Measurements from ENCODE around the gene GRAMD1B. TPM values are rescaled to one million over a fixed set of nuclear protein-coding genes. Genes with fewer than 3 reads are reported as not detected.
"Not testable (repeated sequence)": the region's sequence is repeated elsewhere in the genome, so short reads cannot be mapped to it uniquely, and the experiment has no call there.

The GRAMD1B gene
- total and polyA plus RNA-seq, 4 donors = 0.29 to 2.6 (median 1.3) TPM

DNA sequence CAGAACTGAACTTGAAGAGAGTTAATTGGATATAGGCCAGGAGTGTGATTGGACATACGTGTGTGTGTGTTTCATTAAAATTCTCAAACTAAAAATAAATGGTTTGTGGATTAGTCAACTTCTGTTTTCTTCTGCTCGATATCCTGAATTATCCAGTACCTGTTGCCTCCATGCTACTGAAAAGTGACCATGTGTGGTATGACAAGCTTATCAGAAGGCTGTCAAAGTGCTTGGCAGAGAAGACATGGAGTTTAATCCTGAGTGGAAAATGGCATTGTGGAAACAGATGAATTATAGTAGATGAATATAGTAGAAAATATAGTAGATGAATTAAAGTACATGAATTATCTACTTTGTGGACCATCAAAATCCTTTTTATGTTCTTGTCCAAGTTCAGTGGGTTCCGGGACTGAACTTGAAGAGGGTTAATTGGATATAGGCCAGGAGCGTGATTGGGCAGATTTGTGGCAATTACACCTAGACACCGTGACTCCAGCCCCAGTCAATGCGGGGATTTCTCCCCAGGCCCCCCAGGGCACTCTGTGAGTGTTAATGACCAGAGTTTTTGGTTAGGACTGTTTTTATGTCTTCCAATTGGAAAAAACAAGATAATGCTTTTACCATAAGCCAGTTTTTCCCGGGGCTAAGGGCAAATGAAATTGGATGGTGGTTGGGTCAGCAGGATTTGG, 30.1 kb downstream of the GRAMD1B start (continued):
- TF ChIP-seq HNF4G (IDR thresholded peaks at IDR 0.05) = no peak
- no peak for TF ChIP-seq JUND (IDR thresholded peaks at IDR 0.05)
- TF ChIP-seq RAD21 (IDR thresholded peaks at IDR 0.05) = no peak
- TF ChIP-seq, protein P1, sequence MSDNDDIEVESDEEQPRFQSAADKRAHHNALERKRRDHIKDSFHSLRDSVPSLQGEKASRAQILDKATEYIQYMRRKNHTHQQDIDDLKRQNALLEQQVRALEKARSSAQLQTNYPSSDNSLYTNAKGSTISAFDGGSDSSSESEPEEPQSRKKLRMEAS (IDR thresholded peaks at IDR 0.05) = no peak
- TF ChIP-seq EGR1 (IDR thresholded peaks at IDR 0.05; ENCODE audit: low read depth in 2 of 2) = no peak
- TF ChIP-seq, protein P2, sequence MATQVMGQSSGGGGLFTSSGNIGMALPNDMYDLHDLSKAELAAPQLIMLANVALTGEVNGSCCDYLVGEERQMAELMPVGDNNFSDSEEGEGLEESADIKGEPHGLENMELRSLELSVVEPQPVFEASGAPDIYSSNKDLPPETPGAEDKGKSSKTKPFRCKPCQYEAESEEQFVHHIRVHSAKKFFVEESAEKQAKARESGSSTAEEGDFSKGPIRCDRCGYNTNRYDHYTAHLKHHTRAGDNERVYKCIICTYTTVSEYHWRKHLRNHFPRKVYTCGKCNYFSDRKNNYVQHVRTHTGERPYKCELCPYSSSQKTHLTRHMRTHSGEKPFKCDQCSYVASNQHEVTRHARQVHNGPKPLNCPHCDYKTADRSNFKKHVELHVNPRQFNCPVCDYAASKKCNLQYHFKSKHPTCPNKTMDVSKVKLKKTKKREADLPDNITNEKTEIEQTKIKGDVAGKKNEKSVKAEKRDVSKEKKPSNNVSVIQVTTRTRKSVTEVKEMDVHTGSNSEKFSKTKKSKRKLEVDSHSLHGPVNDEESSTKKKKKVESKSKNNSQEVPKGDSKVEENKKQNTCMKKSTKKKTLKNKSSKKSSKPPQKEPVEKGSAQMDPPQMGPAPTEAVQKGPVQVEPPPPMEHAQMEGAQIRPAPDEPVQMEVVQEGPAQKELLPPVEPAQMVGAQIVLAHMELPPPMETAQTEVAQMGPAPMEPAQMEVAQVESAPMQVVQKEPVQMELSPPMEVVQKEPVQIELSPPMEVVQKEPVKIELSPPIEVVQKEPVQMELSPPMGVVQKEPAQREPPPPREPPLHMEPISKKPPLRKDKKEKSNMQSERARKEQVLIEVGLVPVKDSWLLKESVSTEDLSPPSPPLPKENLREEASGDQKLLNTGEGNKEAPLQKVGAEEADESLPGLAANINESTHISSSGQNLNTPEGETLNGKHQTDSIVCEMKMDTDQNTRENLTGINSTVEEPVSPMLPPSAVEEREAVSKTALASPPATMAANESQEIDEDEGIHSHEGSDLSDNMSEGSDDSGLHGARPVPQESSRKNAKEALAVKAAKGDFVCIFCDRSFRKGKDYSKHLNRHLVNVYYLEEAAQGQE (IDR thresholded peaks at IDR 0.05) = no peak
- TF ChIP-seq RXRA (IDR thresholded peaks at IDR 0.05) = no peak

DNA sequence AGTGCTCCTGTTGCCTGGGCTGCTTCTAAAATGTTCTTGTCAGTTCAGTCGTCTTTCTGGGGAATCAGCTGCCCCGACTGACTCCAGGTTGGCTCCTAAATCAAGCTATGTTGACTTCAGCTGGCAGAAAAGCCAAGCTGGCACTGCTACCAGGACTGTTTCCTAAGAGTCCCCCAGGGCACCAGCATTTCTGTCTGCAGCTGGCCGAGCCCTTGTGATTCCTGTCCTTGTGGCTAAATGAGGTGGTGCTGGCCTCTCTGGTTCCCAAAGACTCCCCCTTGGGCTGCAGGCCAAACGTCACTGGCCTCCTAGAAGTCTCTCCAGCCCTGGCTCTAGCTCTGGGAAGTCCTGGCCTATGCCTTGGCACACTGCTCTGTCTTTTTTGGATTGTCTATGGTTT, 31.1 kb downstream of the GRAMD1B start:
- Histone ChIP-seq H3K27me3 (ENCODE audit: control insufficient read depth in 4 of 4, insufficient read depth in 4 of 4, low read length in 3 of 4) (no peaks in the 10 kb centered on the region), H3K27ac (ENCODE audit: low read depth in 1 of 2, low read length in 2 of 2) (no peak overlapping the region), H3K9ac (ENCODE audit: low read depth in 1 of 2, low read length in 2 of 2) (no peak overlapping the region), H3K9me3 (ENCODE audit: control insufficient read depth in 4 of 4, low read length in 3 of 4) (no peaks in the 10 kb centered on the region), H3K4me1 (ENCODE audit: control insufficient read depth in 4 of 4, insufficient read depth in 4 of 4, low read length in 3 of 4) (no peaks in the 10 kb centered on the region), H3K4me3 (ENCODE audit: low read depth in 1 of 3, low read length in 3 of 3) (no peak overlapping the region), H3K36me3 (ENCODE audit: control insufficient read depth in 4 of 4, insufficient read depth in 3 of 4, low read depth in 1 of 4, low read length in 3 of 4) (no peaks in the 10 kb centered on the region)
- TF ChIP-seq FOXA1 (IDR thresholded peaks at IDR 0.05) = no peak
- TF ChIP-seq, protein P3, sequence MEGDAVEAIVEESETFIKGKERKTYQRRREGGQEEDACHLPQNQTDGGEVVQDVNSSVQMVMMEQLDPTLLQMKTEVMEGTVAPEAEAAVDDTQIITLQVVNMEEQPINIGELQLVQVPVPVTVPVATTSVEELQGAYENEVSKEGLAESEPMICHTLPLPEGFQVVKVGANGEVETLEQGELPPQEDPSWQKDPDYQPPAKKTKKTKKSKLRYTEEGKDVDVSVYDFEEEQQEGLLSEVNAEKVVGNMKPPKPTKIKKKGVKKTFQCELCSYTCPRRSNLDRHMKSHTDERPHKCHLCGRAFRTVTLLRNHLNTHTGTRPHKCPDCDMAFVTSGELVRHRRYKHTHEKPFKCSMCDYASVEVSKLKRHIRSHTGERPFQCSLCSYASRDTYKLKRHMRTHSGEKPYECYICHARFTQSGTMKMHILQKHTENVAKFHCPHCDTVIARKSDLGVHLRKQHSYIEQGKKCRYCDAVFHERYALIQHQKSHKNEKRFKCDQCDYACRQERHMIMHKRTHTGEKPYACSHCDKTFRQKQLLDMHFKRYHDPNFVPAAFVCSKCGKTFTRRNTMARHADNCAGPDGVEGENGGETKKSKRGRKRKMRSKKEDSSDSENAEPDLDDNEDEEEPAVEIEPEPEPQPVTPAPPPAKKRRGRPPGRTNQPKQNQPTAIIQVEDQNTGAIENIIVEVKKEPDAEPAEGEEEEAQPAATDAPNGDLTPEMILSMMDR (IDR thresholded peaks at IDR 0.05; ENCODE audit: low read depth, low read length, missing input control) = no peak
- TF ChIP-seq YY1 (IDR thresholded peaks at IDR 0.05) = no peak
- TF ChIP-seq NR2F2 (IDR thresholded peaks at IDR 0.05) = no peak
- TF ChIP-seq, protein P4, sequence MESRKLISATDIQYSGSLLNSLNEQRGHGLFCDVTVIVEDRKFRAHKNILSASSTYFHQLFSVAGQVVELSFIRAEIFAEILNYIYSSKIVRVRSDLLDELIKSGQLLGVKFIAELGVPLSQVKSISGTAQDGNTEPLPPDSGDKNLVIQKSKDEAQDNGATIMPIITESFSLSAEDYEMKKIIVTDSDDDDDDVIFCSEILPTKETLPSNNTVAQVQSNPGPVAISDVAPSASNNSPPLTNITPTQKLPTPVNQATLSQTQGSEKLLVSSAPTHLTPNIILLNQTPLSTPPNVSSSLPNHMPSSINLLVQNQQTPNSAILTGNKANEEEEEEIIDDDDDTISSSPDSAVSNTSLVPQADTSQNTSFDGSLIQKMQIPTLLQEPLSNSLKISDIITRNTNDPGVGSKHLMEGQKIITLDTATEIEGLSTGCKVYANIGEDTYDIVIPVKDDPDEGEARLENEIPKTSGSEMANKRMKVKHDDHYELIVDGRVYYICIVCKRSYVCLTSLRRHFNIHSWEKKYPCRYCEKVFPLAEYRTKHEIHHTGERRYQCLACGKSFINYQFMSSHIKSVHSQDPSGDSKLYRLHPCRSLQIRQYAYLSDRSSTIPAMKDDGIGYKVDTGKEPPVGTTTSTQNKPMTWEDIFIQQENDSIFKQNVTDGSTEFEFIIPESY (IDR thresholded peaks at IDR 0.05) = no peak
- TF ChIP-seq HNF4A (conservative IDR thresholded peaks at IDR 0.05) = no peak
- TF ChIP-seq FOXA2 (IDR thresholded peaks at IDR 0.05) = no peak
- TF ChIP-seq HNF4G (IDR thresholded peaks at IDR 0.05) = no peak
- TF ChIP-seq, protein P2 (IDR thresholded peaks at IDR 0.05) = no peak
- no peak for TF ChIP-seq EGR1 (IDR thresholded peaks at IDR 0.05; ENCODE audit: low read depth in 2 of 2)
- WGBS = 62% methylated on average over 4 of the region's 4 CpGs
- DNase-seq (ENCODE audit: low spot score) = no peak

DNA sequence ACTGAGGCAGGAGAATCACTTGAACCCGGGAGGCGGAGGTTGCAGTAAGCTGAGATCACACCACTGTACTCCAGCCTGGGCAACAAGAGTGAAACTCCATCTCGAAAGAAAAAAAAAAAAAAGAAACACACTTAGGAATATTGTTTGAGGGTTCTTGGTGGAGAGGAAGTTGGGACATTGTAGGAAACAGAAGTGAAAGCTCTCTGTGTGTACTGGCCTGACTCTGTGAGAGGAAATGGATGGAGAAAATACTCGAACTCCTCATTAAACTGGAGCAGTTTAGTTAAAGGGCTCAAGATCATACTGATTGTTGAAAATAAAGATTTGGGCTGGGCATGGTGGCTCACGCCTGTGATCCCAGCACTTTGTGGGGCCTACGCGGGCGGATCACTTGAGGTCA, 35.6 kb downstream of the GRAMD1B start:
- WGBS = 83% methylated on average over 8 of the region's 8 CpGs
- not testable (repeated sequence) for H3K9ac ChIP-seq (ENCODE audit: low read depth in 1 of 2, low read length in 2 of 2); H3K27ac ChIP-seq (ENCODE audit: low read depth in 1 of 2, low read length in 2 of 2); H3K4me3 ChIP-seq (ENCODE audit: low read depth in 1 of 3, low read length in 3 of 3); H3K27me3 ChIP-seq (ENCODE audit: control insufficient read depth in 4 of 4, insufficient read depth in 4 of 4, low read length in 3 of 4); H3K36me3 ChIP-seq (ENCODE audit: control insufficient read depth in 4 of 4, insufficient read depth in 3 of 4, low read depth in 1 of 4, low read length in 3 of 4); H3K4me1 ChIP-seq (ENCODE audit: control insufficient read depth in 4 of 4, insufficient read depth in 4 of 4, low read length in 3 of 4); DNase-seq (ENCODE audit: low spot score); H3K9me3 ChIP-seq (ENCODE audit: control insufficient read depth in 4 of 4, low read length in 3 of 4)

DNA sequence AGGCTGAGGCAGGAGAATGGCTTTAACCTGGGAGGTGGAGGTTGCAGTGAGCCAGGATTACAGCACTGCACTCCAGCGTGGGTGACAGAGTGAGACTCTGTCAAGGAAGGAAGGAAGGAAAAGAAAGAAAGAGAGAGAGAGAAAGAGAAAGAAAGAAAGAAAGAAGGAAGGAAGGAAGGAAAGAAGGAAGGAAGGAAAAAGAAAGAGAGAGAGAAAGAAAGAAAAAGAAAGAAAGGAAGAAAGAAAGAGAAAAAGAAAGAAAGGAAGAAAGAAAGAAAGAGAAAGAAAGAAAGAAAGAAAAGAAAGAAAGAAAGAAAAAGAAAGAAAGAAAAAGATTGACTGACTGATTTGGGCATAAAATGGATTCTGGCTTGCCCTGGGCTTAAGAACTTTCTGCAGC, 36.1 kb downstream of the GRAMD1B start:
- H3K36me3 ChIP-seq (ENCODE audit: control insufficient read depth in 4 of 4, insufficient read depth in 3 of 4, low read depth in 1 of 4, low read length in 3 of 4); H3K4me1 ChIP-seq (ENCODE audit: control insufficient read depth in 4 of 4, insufficient read depth in 4 of 4, low read length in 3 of 4); H3K9me3 ChIP-seq (ENCODE audit: control insufficient read depth in 4 of 4, low read length in 3 of 4); H3K27ac ChIP-seq (ENCODE audit: low read depth in 1 of 2, low read length in 2 of 2); H3K9ac ChIP-seq (ENCODE audit: low read depth in 1 of 2, low read length in 2 of 2); DNase-seq (ENCODE audit: low spot score); H3K27me3 ChIP-seq (ENCODE audit: control insufficient read depth in 4 of 4, insufficient read depth in 4 of 4, low read length in 3 of 4); H3K4me3 ChIP-seq (ENCODE audit: low read depth in 1 of 3, low read length in 3 of 3): not testable (repeated sequence)
- 71% methylated on average over 1 of the region's 1 CpG for WGBS

Measured in liver (tissue), 9 donors.